Right atrium auricular region (tissue), 2 donors: ENCODE data around the gene ARF4. TPM values are rescaled to one million over a fixed set of nuclear protein-coding genes. Genes with fewer than 3 reads are reported as not detected.

Experiments
- DNase-seq: peaks from one replicate; pipeline ENCODE4 v3.0.0-alpha.2; 2019; ENCODE audit warnings: low spot score
- H3K27ac ChIP-seq, 2 donors: fragments of 200-600 bp; sonication (generic); 1 replicate in 1 of 2; 2 replicates in 1 of 2; pipeline ENCODE4 v1.5.1; 2016 to 2019
- H3K27me3 ChIP-seq, 2 donors: fragments of 200-600 bp; sonication (generic); one replicate each; pipeline versions ENCODE4 v1.5.1 to v1.6.0; 2017 to 2019
- H3K36me3 ChIP-seq: fragments of 200-600 bp; sonication (generic); one replicate; pipeline ENCODE4 v1.5.1; 2016
- H3K4me1 ChIP-seq, 2 donors: fragments of 200-600 bp; sonication (generic); one replicate each; pipeline versions ENCODE4 v1.5.1 to v1.6.0; 2017 to 2019
- H3K4me3 ChIP-seq, 2 donors: fragments of 200-600 bp; sonication (generic); 1 replicate in 1 of 2; 2 replicates in 1 of 2; pipeline ENCODE4 v1.5.1; 2017 to 2019; ENCODE audit warnings: mild to moderate bottlenecking in 1 of 2, moderate library complexity in 1 of 2
- H3K9me3 ChIP-seq, 2 donors: fragments of 200-600 bp; sonication (generic); one replicate each; pipeline ENCODE4 v1.5.1; 2019
- total RNA-seq, 2 donors: library from RNA; depleted of rRNA; stranded (reverse); fragments of >200 nt; gene quantifications; one replicate each; pipeline ENCODE4 v1.1.0, GENCODE V29; 2016
- TF ChIP-seq, protein P1 (sequence below), 2 donors: fragments of 200-600 bp; sonication (generic); IDR thresholded peaks; one replicate each; pipeline ENCODE4 v1.5.1; 2019; ENCODE audit warnings: antibody characterized with exemption in 2 of 2

The ARF4 gene
- total RNA-seq, 2 donors from 2014 or later: 92.5 to 95.7 TPM

DNA sequence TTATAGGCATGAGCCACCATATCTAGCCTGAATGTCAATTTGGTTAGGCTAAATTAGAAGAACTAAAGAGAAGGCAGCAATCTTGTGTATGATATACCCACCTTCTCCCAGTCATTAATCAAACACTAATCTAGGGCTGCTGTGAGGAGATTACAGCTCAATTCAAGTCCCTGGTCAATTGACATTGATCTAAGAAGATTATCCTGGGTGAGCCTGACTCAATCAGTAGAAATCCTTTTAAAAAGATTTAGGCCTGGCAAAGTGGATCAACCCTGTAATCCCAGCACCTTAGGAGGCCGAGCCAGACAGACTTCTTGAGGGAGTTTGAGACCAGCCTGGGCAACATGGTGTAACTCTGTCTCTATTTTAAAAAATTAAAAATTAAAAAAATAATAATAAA is 50.5 kb downstream of the ARF4 start:
- Histone ChIP-seq H3K36me3 (no peaks in the 10 kb centered on the region), H3K27me3 (no peaks in the 10 kb centered on the region), H3K4me1 (peaks cover 0 to 19% of the 10 kb centered on the region in 2 donors), H3K4me3 (no peak overlapping the region), H3K9me3 (no peaks in the 10 kb centered on the region), H3K27ac (no peak overlapping the region)
- DNase-seq: no peak
- TF ChIP-seq, protein P1, sequence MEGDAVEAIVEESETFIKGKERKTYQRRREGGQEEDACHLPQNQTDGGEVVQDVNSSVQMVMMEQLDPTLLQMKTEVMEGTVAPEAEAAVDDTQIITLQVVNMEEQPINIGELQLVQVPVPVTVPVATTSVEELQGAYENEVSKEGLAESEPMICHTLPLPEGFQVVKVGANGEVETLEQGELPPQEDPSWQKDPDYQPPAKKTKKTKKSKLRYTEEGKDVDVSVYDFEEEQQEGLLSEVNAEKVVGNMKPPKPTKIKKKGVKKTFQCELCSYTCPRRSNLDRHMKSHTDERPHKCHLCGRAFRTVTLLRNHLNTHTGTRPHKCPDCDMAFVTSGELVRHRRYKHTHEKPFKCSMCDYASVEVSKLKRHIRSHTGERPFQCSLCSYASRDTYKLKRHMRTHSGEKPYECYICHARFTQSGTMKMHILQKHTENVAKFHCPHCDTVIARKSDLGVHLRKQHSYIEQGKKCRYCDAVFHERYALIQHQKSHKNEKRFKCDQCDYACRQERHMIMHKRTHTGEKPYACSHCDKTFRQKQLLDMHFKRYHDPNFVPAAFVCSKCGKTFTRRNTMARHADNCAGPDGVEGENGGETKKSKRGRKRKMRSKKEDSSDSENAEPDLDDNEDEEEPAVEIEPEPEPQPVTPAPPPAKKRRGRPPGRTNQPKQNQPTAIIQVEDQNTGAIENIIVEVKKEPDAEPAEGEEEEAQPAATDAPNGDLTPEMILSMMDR (IDR thresholded peaks at IDR 0.05): no peak

DNA sequence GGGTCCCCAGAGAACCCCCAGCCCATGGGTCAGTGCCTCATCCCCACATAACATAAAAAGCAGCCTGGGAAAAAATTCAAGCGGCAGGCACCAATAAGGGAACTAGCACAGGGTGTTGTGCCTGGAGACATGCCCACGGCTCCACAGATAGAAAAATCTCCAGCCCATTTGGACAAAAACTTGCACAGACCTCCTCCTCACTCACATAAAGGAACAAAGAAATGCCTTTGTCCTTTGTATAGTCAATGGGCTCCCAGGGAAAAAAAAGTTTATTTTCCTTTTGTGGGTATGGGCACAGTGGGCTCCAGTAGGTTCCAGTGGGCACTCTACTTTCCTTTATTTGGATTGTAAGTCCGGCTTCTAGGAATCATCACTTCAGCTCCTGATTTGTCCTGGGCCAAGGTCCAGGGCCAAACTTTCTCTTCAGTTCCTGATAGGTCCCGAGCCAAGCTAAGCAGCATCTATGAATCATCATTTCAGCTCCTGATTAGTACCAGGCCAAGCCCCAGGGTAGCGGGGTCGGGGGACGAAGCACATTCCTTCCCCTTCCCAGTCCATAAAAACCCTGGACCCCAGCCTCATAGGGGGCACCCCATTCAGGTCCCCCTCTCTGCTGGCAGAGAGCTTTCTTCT is 51.4 kb downstream of the ARF4 start:
- H3K4me3 ChIP-seq: no peak overlapping the region
- no peaks in the 10 kb centered on the region for H3K27me3 ChIP-seq

DNA sequence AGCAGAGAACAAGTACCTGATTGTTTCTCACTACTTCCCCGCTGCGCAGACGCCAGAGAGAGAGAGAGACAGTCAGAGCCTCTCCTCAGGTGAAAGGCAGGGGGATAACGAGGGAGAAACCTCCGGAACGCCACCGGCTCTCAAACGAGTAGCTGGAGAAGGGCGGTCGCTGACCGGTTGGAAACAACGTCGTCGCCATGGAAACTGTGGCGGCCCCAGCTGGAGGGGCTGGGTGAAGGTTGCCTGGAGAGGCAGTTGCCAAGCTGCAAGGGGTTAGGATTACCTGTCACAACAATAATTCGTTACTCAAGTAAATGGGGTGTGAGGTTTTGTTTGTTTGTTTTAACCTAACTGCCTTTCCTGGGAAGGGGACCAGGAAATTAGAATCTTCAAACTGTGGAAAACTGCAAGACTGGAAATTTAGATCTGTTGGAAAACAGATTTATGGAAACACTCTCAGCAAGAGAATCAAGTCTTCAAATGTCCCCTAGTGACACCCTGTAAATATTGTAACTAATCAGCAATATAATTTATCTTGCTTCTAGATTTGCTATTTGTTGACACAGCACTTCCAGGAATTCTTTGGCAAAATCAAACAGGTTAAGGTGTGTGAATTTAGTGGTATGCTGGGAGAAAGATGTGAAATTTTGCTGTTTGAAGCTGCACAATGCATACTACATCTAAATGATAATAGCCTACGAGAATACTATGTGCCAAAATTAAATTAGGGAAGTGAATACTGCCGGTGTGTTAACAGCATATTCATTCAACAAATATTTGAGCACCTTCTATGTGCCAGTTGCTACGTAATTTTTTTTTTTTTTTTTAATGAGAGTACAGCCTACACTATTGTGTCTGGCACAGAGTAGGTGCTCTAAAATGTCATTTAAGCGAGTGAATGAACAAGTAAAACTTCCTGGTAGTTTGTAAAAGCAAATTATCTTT is 52.7 kb downstream of the ARF4 start, which contains the start of gene DNAH12:
DNAH12 (minus strand) TSS at position 164 of the 945 bp plus-strand sequence. CDS start 1,474 bp downstream, outside the sequence.
- Histone ChIP-seq H3K36me3 (no peaks in the 10 kb centered on the region), H3K27ac (no peak within 1 kb of the TSS), H3K4me3 (peak within 1 kb of the TSS in 1 of 2 donors; percentile 14), H3K4me1 (peaks cover 0 to 19% of the 10 kb centered on the region in 2 donors), H3K27me3 (no peaks in the 10 kb centered on the region), H3K9me3 (no peaks in the 10 kb centered on the region)
- TF ChIP-seq, protein P1 (IDR thresholded peaks at IDR 0.05): no peak
- no peak for DNase-seq

More for the DNA sequence above, 51.4 kb downstream of the ARF4 start:
- no peak for DNase-seq
- H3K27ac ChIP-seq: no peak overlapping the region
- peaks cover 0 to 19% of the 10 kb centered on the region in 2 donors for H3K4me1 ChIP-seq
- no peaks in the 10 kb centered on the region for H3K9me3 ChIP-seq
- no peaks in the 10 kb centered on the region for H3K36me3 ChIP-seq
- TF ChIP-seq, protein P1 (IDR thresholded peaks at IDR 0.05): no peak

GRCh38 chr3:57538465-57538864 is 58.7 kb downstream of the ARF4 start:
- H3K27me3 ChIP-seq: no peaks in the 10 kb centered on the region
- no peak for DNase-seq
- H3K36me3 ChIP-seq: no peaks in the 10 kb centered on the region
- no peaks in the 10 kb centered on the region for H3K9me3 ChIP-seq
- H3K4me1 ChIP-seq: no peaks in the 10 kb centered on the region
- H3K27ac ChIP-seq: no peak overlapping the region
- TF ChIP-seq, protein P1 (IDR thresholded peaks at IDR 0.05): no peak
- no peak overlapping the region for H3K4me3 ChIP-seq

GRCh38 chr3:57530071-57530608 is 67.0 kb downstream of the ARF4 start:
- Histone ChIP-seq H3K4me1 (no peaks in the 10 kb centered on the region), H3K36me3 (no peaks in the 10 kb centered on the region), H3K4me3 (no peak overlapping the region), H3K27me3 (no peaks in the 10 kb centered on the region), H3K27ac (no peak overlapping the region), H3K9me3 (no peaks in the 10 kb centered on the region)
- TF ChIP-seq, protein P1 (IDR thresholded peaks at IDR 0.05): no peak
- DNase-seq: no peak

Other genes starting within 250 kb of the ARF4 start
- under 1 TPM in 1 of 2 donors, not detected in 1; 0.08 TPM for gene DNAH12, start 53.0 kb downstream of the ARF4 start, total RNA-seq
- 10 to 100 TPM in 1 of 2 donors, 1 to 10 TPM in 1; 9.9 to 12.1 TPM for gene PDE12, start 41.1 kb downstream of the ARF4 start, total RNA-seq
- 10 to 100 TPM; 12.7 to 13.3 TPM for gene DENND6A, start 95.7 kb upstream of the ARF4 start, total RNA-seq
- gene SLMAP, start 159.0 kb upstream of the ARF4 start, total RNA-seq: 100 to 1,000 TPM; 220 to 256 TPM